ENCODE measurements around the gene PROCA1. TPM values are rescaled to one million over a fixed set of nuclear protein-coding genes. Genes with fewer than 3 reads are reported as not detected.

PROCA1 gene
- total RNA-seq, 4 donors from 2014 or later, result 0.36 to 6.2 TPM; not detected in 2

- WGBS, result 82% methylated on average over 16 of the region's 16 CpGs
- Histone ChIP-seq H3K36me3 (peaks cover 66% of the 10 kb centered on the region), H3K9me3 (no peaks in the 10 kb centered on the region), H3K4me3 (no peak overlapping the region), H3K27ac (no peak overlapping the region), H3K4me1 (no peaks in the 10 kb centered on the region), H3K27me3 (no peaks in the 10 kb centered on the region)
- DNase-seq (ENCODE audit: low spot score in 2 of 2), result no peak
- TF ChIP-seq POLR2AphosphoS5 (IDR thresholded peaks at IDR 0.05) (no peak), EP300 (IDR thresholded peaks at IDR 0.05) (no peak), POLR2A (IDR thresholded peaks at IDR 0.05) (no peak)
- TF ChIP-seq, protein P1, sequence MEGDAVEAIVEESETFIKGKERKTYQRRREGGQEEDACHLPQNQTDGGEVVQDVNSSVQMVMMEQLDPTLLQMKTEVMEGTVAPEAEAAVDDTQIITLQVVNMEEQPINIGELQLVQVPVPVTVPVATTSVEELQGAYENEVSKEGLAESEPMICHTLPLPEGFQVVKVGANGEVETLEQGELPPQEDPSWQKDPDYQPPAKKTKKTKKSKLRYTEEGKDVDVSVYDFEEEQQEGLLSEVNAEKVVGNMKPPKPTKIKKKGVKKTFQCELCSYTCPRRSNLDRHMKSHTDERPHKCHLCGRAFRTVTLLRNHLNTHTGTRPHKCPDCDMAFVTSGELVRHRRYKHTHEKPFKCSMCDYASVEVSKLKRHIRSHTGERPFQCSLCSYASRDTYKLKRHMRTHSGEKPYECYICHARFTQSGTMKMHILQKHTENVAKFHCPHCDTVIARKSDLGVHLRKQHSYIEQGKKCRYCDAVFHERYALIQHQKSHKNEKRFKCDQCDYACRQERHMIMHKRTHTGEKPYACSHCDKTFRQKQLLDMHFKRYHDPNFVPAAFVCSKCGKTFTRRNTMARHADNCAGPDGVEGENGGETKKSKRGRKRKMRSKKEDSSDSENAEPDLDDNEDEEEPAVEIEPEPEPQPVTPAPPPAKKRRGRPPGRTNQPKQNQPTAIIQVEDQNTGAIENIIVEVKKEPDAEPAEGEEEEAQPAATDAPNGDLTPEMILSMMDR (IDR thresholded peaks at IDR 0.05), result no peak
Measured at GRCh38 chr17:28703552-28704218, 8.0 kb downstream of the PROCA1 start.

GRCh38 chr17:28702752-28703150 is 8.9 kb downstream of the PROCA1 start:
- Histone ChIP-seq H3K4me3 (no peak overlapping the region), H3K27ac (no peak overlapping the region), H3K4me1 (no peaks in the 10 kb centered on the region), H3K27me3 (no peaks in the 10 kb centered on the region), H3K9me3 (no peaks in the 10 kb centered on the region), H3K36me3 (peaks cover 75% of the 10 kb centered on the region)
- no peak for DNase-seq (ENCODE audit: low spot score in 2 of 2)
- no peak for TF ChIP-seq EP300 (IDR thresholded peaks at IDR 0.05)
- TF ChIP-seq POLR2A (IDR thresholded peaks at IDR 0.05), result no peak
- TF ChIP-seq POLR2AphosphoS5 (IDR thresholded peaks at IDR 0.05), result no peak
- TF ChIP-seq, protein P1 (IDR thresholded peaks at IDR 0.05), result no peak
- 65% methylated on average over 3 of the region's 3 CpGs for whole genome bisulfite sequencing

- H3K9me3 ChIP-seq, result no peaks in the 10 kb centered on the region
- no peak overlapping the region for H3K27ac ChIP-seq
- H3K4me1 ChIP-seq, result no peaks in the 10 kb centered on the region
- H3K27me3 ChIP-seq, result no peaks in the 10 kb centered on the region
- H3K4me3 ChIP-seq, result no peak overlapping the region
- DNase-seq (ENCODE audit: low spot score in 2 of 2), result no peak
- TF ChIP-seq POLR2AphosphoS5 (IDR thresholded peaks at IDR 0.05), result no peak
- no peak for TF ChIP-seq POLR2A (IDR thresholded peaks at IDR 0.05)
- TF ChIP-seq, protein P1 (IDR thresholded peaks at IDR 0.05), result no peak
- no peak for TF ChIP-seq EP300 (IDR thresholded peaks at IDR 0.05)
- 56% methylated on average over 10 of the region's 10 CpGs for WGBS
- H3K36me3 ChIP-seq, result peaks cover 81% of the 10 kb centered on the region
Measured at GRCh38 chr17:28702026-28702751, 9.5 kb downstream of the PROCA1 start.

DNA sequence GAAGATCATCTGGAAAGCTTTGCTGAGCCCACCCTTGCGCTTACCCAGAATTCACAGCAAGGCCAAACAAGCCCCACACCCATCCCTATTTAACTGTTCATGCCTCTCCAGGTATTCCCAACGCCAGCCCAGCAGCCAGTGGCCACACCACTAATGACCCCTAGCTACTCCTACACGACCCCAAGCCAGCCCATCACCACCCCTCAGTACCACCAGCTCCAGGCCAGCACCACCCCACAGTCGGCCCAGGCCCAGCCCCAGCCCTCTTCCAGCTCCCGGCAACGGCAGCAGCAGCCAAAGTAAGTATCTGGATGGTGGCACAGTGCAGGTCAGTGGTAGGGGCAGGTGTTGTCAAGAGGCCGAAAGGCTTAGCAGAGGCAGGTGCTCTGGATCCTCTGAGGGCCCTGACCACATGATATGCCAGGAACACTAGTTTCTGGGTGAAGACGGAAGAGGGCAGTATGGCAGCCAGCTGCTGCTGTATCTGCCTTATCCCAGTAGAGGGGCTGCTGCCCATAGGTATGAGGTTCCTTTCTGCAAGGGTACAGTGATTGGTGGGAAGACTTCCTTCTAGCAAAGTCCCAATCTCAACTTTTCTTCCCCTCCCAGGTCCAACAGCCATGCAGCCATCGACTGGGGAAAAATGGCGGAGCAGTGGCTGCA is 10.7 kb downstream of the PROCA1 start:
- TF ChIP-seq, protein P1 (IDR thresholded peaks at IDR 0.05), result no peak
- TF ChIP-seq EP300 (IDR thresholded peaks at IDR 0.05) (no peak), POLR2A (IDR thresholded peaks at IDR 0.05) (no peak), POLR2AphosphoS5 (IDR thresholded peaks at IDR 0.05) (no peak)
- Histone ChIP-seq H3K27me3 (no peaks in the 10 kb centered on the region), H3K36me3 (peaks cover 93% of the 10 kb centered on the region), H3K4me1 (no peaks in the 10 kb centered on the region), H3K4me3 (no peak overlapping the region), H3K27ac (no peak overlapping the region), H3K9me3 (no peaks in the 10 kb centered on the region)
- DNase-seq (ENCODE audit: low spot score in 2 of 2), result no peak
- WGBS, result 90% methylated on average over 9 of the region's 10 CpGs

- H3K4me1 ChIP-seq, result no peaks in the 10 kb centered on the region
- H3K9me3 ChIP-seq, result no peaks in the 10 kb centered on the region
- no peak overlapping the region for H3K27ac ChIP-seq
- TF ChIP-seq POLR2A (IDR thresholded peaks at IDR 0.05), result no peak
- TF ChIP-seq, protein P1 (IDR thresholded peaks at IDR 0.05), result no peak
- no peak for TF ChIP-seq EP300 (IDR thresholded peaks at IDR 0.05)
- no peak for TF ChIP-seq POLR2AphosphoS5 (IDR thresholded peaks at IDR 0.05)
- no peak overlapping the region for H3K4me3 ChIP-seq
- DNase-seq (ENCODE audit: low spot score in 2 of 2), result no peak
- WGBS, result 79% methylated on average over 7 of the region's 8 CpGs
- peaks cover 100% of the 10 kb centered on the region for H3K36me3 ChIP-seq
- no peaks in the 10 kb centered on the region for H3K27me3 ChIP-seq
Measured at GRCh38 chr17:28700278-28700677, 11.4 kb downstream of the PROCA1 start.

Data from suprapubic skin (tissue), 4 donors.